ENCODE results near the gene GLP1R.

GRCh38 chr6:39021041-39021440 lies 27.5 kb upstream of the GLP1R start:
- TF ChIP-seq CTCF (IDR thresholded peaks at IDR 0.05) = no peak
- no peak for TF ChIP-seq POLR2A (IDR thresholded peaks at IDR 0.05)
- TF ChIP-seq EP300 (IDR thresholded peaks at IDR 0.05) = no peak

All from suprapubic skin (tissue), 3 donors.